SK-N-MC (cell line): ENCODE measurements around the gene MEGF8.

ENCODE experiments used
- EZH2 ChIP-seq: fragments of 200-600 bp; sonication (generic); IDR thresholded peaks from one replicate; pipeline ENCODE4 v1.6.1; 2017; ENCODE audit warnings: antibody characterized with exemption
- POLR2AphosphoS5 ChIP-seq: IDR thresholded peaks from 2 replicates; pipeline ENCODE4 v1.6.1; 2012; ENCODE audit warnings: mild to moderate bottlenecking, low read depth, low read length, borderline replicate concordance

GRCh38 chr19:42426643-42427042, 101.2 kb downstream of the MEGF8 start:
- TF ChIP-seq EZH2 (no peak), POLR2AphosphoS5 (no peak)
